Bronchial epithelial cell (primary cell): ENCODE measurements around the gene ZNF638. TPM values are rescaled to one million over a fixed set of nuclear protein-coding genes. Genes with fewer than 3 reads are reported as not detected.
"Not testable (repeated sequence)": the region's sequence is repeated elsewhere in the genome, so short reads cannot be mapped to it uniquely, and the experiment has no call there.

Source experiments
- DNase-seq: peaks from one replicate; pipeline ENCODE4 v3.0.0-alpha.2; 2010; ENCODE audit warnings: low read depth
- FAIRE-seq: peaks from 2 replicates; lab custom pipeline; 2011; peaks lifted over from hg19 to GRCh38; lab: Jason Lieb, UNC
- H3K27me3 ChIP-seq: 2 replicates; pipeline ENCODE4 v1.5.1; 2011; ENCODE audit warnings: low read length; ENCODE audit not compliant: control insufficient read depth, insufficient read depth
- H3K36me3 ChIP-seq: 2 replicates; pipeline ENCODE4 v1.5.1; 2011; ENCODE audit warnings: low read length; ENCODE audit not compliant: control insufficient read depth, insufficient read depth
- H3K4me3 ChIP-seq: 2 replicates; pipeline ENCODE4 v1.5.1; 2011; ENCODE audit warnings: mild to moderate bottlenecking, low read depth, low read length, control low read depth
- total RNA-seq: library from RNA; depleted of rRNA; stranded (reverse); fragments of >200 nt; gene quantifications from 2 replicates; pipeline ENCODE4 v1.2.1, GENCODE V29; 2014
- TF ChIP-seq, protein P1 (sequence below): IDR thresholded peaks from 2 replicates; pipeline ENCODE4 v1.5.1; 2011; ENCODE audit warnings: mild to moderate bottlenecking, moderate library complexity, low read length, control low read depth, inconsistent platforms; ENCODE audit not compliant: insufficient read depth, severe bottlenecking

The ZNF638 gene
- total RNA-seq, 1 donor from 2014 or later, result 86.9 TPM

DNA sequence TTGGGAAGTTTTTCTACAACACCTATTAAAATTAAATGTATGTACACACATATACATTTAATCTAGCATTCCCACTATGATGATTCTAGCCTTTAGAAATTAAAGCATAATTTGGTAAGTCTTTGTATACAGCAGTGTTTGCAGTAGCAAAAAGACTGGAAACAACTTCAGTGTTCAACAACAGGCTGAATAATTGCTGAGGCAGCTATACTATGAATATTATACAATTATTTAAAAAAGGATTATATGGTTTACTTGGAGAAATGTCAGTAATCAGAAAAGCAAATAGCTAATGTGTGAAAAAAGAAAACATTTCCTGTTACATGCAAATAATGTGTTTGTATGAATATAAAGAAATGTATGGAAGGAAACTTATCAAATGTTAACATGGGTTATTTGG lies 1.4 kb upstream of the ZNF638 start:
- DNase-seq (no peak), FAIRE-seq (no peak)
- Histone ChIP-seq H3K36me3 (no peaks in the 10 kb centered on the region), H3K27me3 (no peaks in the 10 kb centered on the region), H3K4me3 (no peak overlapping the region)
- TF ChIP-seq, protein P1, sequence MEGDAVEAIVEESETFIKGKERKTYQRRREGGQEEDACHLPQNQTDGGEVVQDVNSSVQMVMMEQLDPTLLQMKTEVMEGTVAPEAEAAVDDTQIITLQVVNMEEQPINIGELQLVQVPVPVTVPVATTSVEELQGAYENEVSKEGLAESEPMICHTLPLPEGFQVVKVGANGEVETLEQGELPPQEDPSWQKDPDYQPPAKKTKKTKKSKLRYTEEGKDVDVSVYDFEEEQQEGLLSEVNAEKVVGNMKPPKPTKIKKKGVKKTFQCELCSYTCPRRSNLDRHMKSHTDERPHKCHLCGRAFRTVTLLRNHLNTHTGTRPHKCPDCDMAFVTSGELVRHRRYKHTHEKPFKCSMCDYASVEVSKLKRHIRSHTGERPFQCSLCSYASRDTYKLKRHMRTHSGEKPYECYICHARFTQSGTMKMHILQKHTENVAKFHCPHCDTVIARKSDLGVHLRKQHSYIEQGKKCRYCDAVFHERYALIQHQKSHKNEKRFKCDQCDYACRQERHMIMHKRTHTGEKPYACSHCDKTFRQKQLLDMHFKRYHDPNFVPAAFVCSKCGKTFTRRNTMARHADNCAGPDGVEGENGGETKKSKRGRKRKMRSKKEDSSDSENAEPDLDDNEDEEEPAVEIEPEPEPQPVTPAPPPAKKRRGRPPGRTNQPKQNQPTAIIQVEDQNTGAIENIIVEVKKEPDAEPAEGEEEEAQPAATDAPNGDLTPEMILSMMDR, result no peak

DNA sequence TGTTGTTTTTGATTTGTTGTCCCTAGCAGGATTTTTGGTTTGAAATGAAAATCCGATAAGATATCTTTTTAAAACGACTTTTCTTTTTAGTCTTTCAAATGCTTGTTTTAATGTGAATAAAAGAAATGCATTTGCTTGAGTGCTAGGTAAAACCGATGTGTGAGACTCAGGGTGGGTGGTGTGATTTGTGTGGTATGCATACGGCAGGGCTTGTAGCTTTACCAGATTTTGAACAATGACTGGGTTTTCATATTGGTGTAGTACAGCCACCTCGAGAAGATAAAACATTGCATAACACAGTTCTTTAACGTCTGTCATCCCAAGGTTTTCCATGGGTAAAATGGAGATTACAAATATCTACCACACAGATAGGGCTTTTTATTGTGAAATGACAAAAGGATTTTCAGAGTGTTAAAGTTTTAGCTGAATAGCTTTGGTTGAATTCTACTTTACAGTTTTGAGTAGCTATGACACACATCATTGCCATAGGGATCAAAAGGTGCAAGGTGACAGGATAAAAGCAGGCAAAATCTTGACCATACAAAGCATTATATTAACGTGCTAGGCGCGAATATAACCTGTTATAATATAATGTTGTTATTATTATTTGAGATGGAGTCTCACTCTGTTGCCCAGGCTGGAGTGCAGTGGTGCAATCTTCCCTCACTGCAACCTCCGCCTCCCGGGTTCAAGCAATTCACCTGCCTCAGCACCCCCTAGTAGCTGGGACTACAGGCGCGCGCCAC lies 824 bp upstream of the ZNF638 start:
- no peaks in the 10 kb centered on the region for H3K27me3 ChIP-seq
- no peak overlapping the region for H3K4me3 ChIP-seq
- TF ChIP-seq, protein P1, result no peak
- H3K36me3 ChIP-seq, result no peaks in the 10 kb centered on the region
- no peak for DNase-seq
- no peak for FAIRE-seq

DNA sequence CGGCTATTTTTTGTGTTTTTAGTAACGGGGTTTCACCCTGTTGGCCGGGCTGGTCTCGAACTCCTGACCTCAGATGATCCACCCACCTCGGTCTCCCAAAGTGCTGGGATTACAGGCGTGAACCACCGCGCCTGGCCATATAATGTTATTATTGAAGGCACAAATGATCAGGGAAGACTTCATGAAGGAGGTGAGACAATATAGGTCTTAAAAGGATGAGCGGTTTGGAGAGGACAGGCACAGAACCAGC lies 326 bp upstream of the ZNF638 start:
- FAIRE-seq, H3K36me3 ChIP-seq, DNase-seq, H3K4me3 ChIP-seq, H3K27me3 ChIP-seq: not testable (repeated sequence)

DNA sequence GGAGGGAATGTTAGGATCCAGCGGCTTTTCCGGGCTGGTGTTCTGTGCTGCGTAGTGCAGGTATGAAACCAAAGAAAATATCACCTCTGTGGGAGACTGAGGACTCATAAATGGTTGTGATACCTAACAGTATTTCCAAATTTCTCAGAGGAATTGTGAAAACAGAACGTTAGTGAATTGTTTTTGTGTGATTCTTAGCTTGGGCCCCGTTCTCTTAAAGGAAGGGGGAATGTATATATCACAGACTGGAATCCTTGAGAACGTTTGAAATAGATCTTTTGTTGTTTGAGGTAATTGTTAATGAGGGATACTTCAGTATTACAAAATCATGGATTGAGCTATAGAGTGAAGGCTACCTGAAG lies 834 bp downstream of the ZNF638 start:
- no peaks in the 10 kb centered on the region for H3K27me3 ChIP-seq
- H3K36me3 ChIP-seq, result no peaks in the 10 kb centered on the region
- DNase-seq (peak; percentile 14), FAIRE-seq (no peak)
- TF ChIP-seq, protein P1, result no peak
- peak overlapping the region; percentile 95 for H3K4me3 ChIP-seq

DNA sequence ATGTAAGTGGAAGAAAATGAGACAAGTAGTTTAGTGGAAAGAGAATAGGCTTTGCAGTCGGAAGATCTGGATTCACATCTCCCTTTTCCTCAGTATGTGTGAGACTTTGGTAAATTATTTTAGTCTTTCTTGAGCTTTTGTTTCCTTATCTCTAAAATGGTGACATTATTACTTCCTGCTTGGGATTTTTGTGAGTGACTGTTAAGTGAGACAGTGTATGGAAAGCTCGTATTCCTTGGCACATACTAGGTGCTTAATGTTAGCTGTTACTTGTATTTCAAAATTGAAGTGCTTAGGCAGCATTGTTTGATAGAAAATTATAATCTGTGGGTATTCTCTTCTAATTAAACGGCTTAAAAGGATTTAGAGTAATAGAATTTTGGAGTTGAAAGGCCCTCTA lies 2.0 kb downstream of the ZNF638 start:
- peak; percentile 13 for DNase-seq
- Histone ChIP-seq H3K36me3 (no peaks in the 10 kb centered on the region), H3K27me3 (no peaks in the 10 kb centered on the region), H3K4me3 (peak overlapping the region; percentile 95)
- no peak for FAIRE-seq
- TF ChIP-seq, protein P1, result no peak

DNA sequence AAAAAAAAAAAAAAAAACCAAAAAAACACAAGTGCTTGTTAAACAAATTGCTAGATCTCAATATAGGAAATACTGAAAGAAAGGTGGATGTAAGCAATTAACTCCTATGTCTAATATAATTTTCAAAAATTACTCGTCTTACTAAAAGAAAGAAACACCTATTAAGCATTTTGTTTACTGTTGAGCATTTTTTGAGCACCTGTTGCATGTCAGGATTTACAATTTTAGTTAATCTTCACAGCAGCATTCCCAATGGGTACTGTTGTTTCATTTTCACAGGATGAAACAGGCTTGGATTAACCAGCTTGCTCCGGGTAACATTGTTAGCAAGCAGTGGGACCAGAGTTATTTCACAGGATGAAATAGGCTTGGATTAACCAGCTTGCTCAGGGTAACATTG lies 4.8 kb downstream of the ZNF638 start:
- TF ChIP-seq, protein P1, result no peak
- H3K36me3 ChIP-seq, result no peaks in the 10 kb centered on the region
- H3K27me3 ChIP-seq, result no peaks in the 10 kb centered on the region
- H3K4me3 ChIP-seq, result no peak overlapping the region
- DNase-seq, result no peak
- no peak for FAIRE-seq
